Activated naive CD8-positive, alpha-beta T cell treated with anti-CD3 and anti-CD28 coated beads, Interleukin-2, amount 50 U/mL, for 16 hours (primary cell): ENCODE data around the gene IRAK3.
"Not testable (repeated sequence)": the region's sequence is repeated elsewhere in the genome, so short reads cannot be mapped to it uniquely, and the experiment has no call there.

ENCODE experiments used
- DNase-seq: peaks from one replicate; pipeline ENCODE4 v3.0.0-alpha.2; 2020; ENCODE audit warnings: low read depth, low spot score

IRAK3 gene

GRCh38 chr12:66303316-66303804 lies 114.3 kb downstream of the IRAK3 start:
- DNase-seq = not testable (repeated sequence)
